Central memory CD4-positive, alpha-beta T cell (primary cell): ENCODE measurements around the gene GNPNAT1.

Experiments used
- DNase-seq: peaks from one replicate; pipeline ENCODE4 v3.0.0; 2022
- total RNA-seq, 3 experiments: gene quantifications; one replicate each; lab custom pipeline; 2026; lab: John Stamatoyannopoulos, UW

Gene GNPNAT1
- 10.6 to 66.6 (median 34.2) reads per million in 3 experiments for total RNA-seq

- peak; percentile 92 for DNase-seq
These were observed at the start of gene GNPNAT1 for GRCh38 chr14:52791223-52792096. Gene GNPNAT1 (minus strand): TSS chr14:52791607. CDS start chr14:52784650, 6,957 bp downstream.

GRCh38 chr14:52840877-52841276, 49.5 kb upstream of the GNPNAT1 start:
- DNase-seq: no peak

GRCh38 chr14:52837451-52837850, 46.0 kb upstream of the GNPNAT1 start:
- no peak for DNase-seq

- no peak for DNase-seq
These were observed 44.7 kb upstream of the GNPNAT1 start for GRCh38 chr14:52836063-52836462.

- DNase-seq: no peak
These were observed 43.9 kb upstream of the GNPNAT1 start for GRCh38 chr14:52835122-52835903.

- DNase-seq: no peak
These were observed 43.0 kb upstream of the GNPNAT1 start for GRCh38 chr14:52834440-52834842.

- no peak for DNase-seq
These were observed 42.5 kb upstream of the GNPNAT1 start for GRCh38 chr14:52833891-52834290.

- DNase-seq: no peak
These were observed 38.2 kb upstream of the GNPNAT1 start for GRCh38 chr14:52829527-52830185.

- no peak for DNase-seq
These were observed 36.0 kb upstream of the GNPNAT1 start for GRCh38 chr14:52827426-52827825.

- DNase-seq: no peak
These were observed 33.7 kb upstream of the GNPNAT1 start for GRCh38 chr14:52825085-52825484.

GRCh38 chr14:52824462-52824861, 33.1 kb upstream of the GNPNAT1 start:
- DNase-seq: no peak

GRCh38 chr14:52821805-52822250, 30.4 kb upstream of the GNPNAT1 start:
- DNase-seq: no peak

GRCh38 chr14:52808101-52808500, 16.7 kb upstream of the GNPNAT1 start:
- no peak for DNase-seq

- DNase-seq: no peak
These were observed 14.7 kb upstream of the GNPNAT1 start for GRCh38 chr14:52806115-52806514.

- no peak for DNase-seq
These were observed 11.2 kb upstream of the GNPNAT1 start for GRCh38 chr14:52802597-52802996.

GRCh38 chr14:52801014-52801712, 9.8 kb upstream of the GNPNAT1 start:
- DNase-seq: no peak

GRCh38 chr14:52798826-52799225, 7.4 kb upstream of the GNPNAT1 start:
- DNase-seq: no peak

- DNase-seq: no peak
These were observed 6.2 kb upstream of the GNPNAT1 start for GRCh38 chr14:52797653-52798052.

- DNase-seq: no peak
These were observed 1.7 kb upstream of the GNPNAT1 start for GRCh38 chr14:52793061-52793460.

GRCh38 chr14:52792097-52792415, 649 bp upstream of the GNPNAT1 start:
- no peak for DNase-seq

- no peak for DNase-seq
These were observed 618 bp downstream of the GNPNAT1 start for GRCh38 chr14:52790756-52791222.

- no peak for DNase-seq
These were observed 1.2 kb downstream of the GNPNAT1 start for GRCh38 chr14:52790011-52790755.
